KMS-11 (cell line): Measurements from ENCODE around the gene SPAM1.

ENCODE experiments used
- H2AFZ ChIP-seq: fragments of 200-600 bp; sonication (generic); 2 replicates; pipeline ENCODE4 v1.6.1; 2016; ENCODE audit warnings: antibody characterized with exemption, mixed run types, low read depth
- H3K27ac ChIP-seq: fragments of 200-600 bp; sonication (generic); 2 replicates; pipeline ENCODE4 v1.6.1; 2016; ENCODE audit warnings: mild to moderate bottlenecking, mixed run types
- H3K27me3 ChIP-seq: fragments of 200-600 bp; sonication (generic); 2 replicates; pipeline ENCODE4 v1.6.1; 2017; ENCODE audit warnings: mild to moderate bottlenecking, low read depth, mixed run types, moderate library complexity; ENCODE audit not compliant: insufficient read depth
- H3K36me3 ChIP-seq: fragments of 200-600 bp; sonication (generic); 2 replicates; pipeline ENCODE4 v1.6.1; 2017; ENCODE audit warnings: mild to moderate bottlenecking, mixed run types; ENCODE audit not compliant: insufficient read depth
- H3K4me1 ChIP-seq: fragments of 200-600 bp; sonication (generic); 2 replicates; pipeline ENCODE4 v1.6.1; 2016; ENCODE audit warnings: mild to moderate bottlenecking, low read depth, mixed run types; ENCODE audit not compliant: poor library complexity, severe bottlenecking
- H3K4me2 ChIP-seq: fragments of 200-600 bp; sonication (generic); 2 replicates; pipeline ENCODE4 v1.7.0; 2016; ENCODE audit warnings: mild to moderate bottlenecking, mixed run types
- H3K4me3 ChIP-seq: fragments of 200-600 bp; sonication (generic); IDR thresholded peaks from 2 replicates; pipeline ENCODE4 v1.6.1; 2017; ENCODE audit warnings: low read depth, low read length, mixed read lengths; ENCODE audit not compliant: insufficient read depth
- H3K79me2 ChIP-seq: fragments of 200-600 bp; sonication (generic); 2 replicates; pipeline ENCODE4 v1.6.1; 2016; ENCODE audit warnings: low read depth, mixed run types; ENCODE audit not compliant: insufficient read depth
- H3K9ac ChIP-seq: fragments of 200-600 bp; sonication (generic); 2 replicates; pipeline ENCODE4 v1.6.1; 2016; ENCODE audit warnings: mild to moderate bottlenecking, mixed run types
- H4K20me1 ChIP-seq: fragments of 200-600 bp; sonication (generic); 2 replicates; pipeline ENCODE4 v1.6.1; 2016; ENCODE audit warnings: mild to moderate bottlenecking, mixed run types; ENCODE audit not compliant: insufficient read depth
- CTCF ChIP-seq: fragments of 200-600 bp; sonication (generic); conservative IDR thresholded peaks from 2 replicates; pipeline ENCODE4 v1.6.1; 2017; ENCODE audit warnings: low read depth, mild to moderate bottlenecking, antibody characterized with exemption, low read length, moderate library complexity, mixed read lengths

The SPAM1 gene

DNA sequence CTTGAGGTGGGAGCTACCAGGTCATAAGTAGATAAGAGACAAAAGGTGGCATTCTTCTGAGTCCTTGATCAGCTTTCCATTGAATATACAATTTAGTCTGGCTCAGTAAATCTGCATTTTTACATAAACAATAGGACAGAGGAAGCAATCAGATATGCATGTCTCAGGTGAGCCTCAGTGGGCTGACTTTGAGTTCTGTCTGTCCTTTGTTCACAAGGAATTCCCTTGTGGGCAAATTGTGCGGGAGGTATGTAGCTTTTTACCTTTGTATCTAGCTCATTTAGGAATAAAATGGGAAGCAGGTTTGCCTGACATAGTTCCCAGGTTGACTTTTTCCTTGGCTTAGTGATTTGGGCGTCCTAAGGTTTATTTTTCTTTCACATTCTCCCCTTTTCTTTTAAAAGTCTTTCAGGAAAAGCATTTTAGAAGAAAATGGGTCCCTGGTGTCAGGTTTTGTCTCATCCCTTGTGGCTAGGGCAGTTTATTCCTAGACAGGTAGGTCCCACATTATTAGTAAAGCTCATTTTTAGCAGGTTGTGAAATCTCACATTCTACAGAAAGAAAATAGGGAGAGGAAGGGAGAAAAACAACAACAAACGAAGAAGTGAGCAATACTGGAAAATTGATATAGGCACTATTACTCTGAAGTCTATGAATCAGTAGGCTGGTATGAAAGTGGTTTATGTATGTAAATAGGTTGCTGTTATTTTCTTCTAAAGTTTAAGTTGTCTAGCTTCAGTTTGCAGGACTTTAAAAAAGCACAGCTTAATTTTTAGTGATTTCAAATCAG is 16.5 kb downstream of the SPAM1 start:
- H3K9ac ChIP-seq, result no peak overlapping the region
- no peak overlapping the region for H2AFZ ChIP-seq
- H3K4me1 ChIP-seq, result no peaks in the 10 kb centered on the region
- H3K36me3 ChIP-seq, result no peaks in the 10 kb centered on the region
- H3K4me2 ChIP-seq, result no peak overlapping the region
- no peaks in the 10 kb centered on the region for H3K79me2 ChIP-seq
- no peaks in the 10 kb centered on the region for H3K27me3 ChIP-seq
- no peak overlapping the region for H3K27ac ChIP-seq
- no peak overlapping the region for H3K4me3 ChIP-seq
- no peaks in the 10 kb centered on the region for H4K20me1 ChIP-seq
- no peak for TF ChIP-seq CTCF

DNA sequence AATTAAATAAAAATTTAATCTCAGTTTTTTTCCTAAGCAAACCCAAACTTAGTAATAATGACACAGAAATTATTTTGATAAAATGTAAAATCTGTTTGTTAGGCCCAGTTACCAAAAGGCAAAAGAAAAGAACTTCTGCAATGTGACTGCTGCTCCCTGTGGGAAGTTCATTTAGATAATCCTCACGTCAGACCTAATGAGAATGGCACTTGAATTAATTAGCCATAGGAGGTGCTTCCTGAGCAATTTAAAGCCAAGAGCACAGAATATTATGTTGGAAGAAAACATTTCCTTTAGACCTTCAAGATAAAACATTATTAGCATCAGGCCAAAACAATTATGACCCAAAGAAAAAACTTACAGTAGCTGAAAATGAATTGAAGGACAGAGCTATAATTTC is 19.4 kb downstream of the SPAM1 start:
- Histone ChIP-seq H3K27ac (no peak overlapping the region), H3K36me3 (no peaks in the 10 kb centered on the region), H3K27me3 (no peaks in the 10 kb centered on the region), H3K4me1 (no peaks in the 10 kb centered on the region), H4K20me1 (no peaks in the 10 kb centered on the region), H3K4me2 (no peak overlapping the region), H3K9ac (no peak overlapping the region), H3K79me2 (no peaks in the 10 kb centered on the region), H2AFZ (no peak overlapping the region), H3K4me3 (no peak overlapping the region)
- no peak for TF ChIP-seq CTCF

DNA sequence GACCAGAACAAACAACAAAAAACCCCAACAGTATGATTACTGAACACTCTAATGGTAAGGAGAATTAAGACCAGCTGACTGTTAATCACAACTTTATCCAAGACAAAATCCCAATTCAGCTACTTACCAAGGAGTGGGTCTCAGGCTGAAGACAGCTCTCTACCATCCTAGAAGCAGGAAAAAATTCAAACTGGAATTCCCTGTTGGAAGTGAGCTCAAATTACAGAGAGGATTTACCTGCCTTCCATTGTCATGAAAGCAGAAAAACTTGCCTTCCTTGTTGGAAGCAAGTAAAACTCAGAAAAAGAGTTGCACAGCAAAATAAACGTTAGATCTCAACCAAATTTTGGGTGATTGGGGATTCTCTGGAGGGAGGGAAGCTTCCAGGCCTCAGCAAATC is 20.9 kb downstream of the SPAM1 start:
- Histone ChIP-seq H4K20me1 (no peaks in the 10 kb centered on the region), H3K27me3 (no peaks in the 10 kb centered on the region), H3K79me2 (no peaks in the 10 kb centered on the region), H2AFZ (no peak overlapping the region), H3K4me3 (no peak overlapping the region), H3K4me1 (no peaks in the 10 kb centered on the region), H3K27ac (no peak overlapping the region), H3K4me2 (no peak overlapping the region), H3K9ac (no peak overlapping the region), H3K36me3 (no peaks in the 10 kb centered on the region)
- no peak for TF ChIP-seq CTCF

DNA sequence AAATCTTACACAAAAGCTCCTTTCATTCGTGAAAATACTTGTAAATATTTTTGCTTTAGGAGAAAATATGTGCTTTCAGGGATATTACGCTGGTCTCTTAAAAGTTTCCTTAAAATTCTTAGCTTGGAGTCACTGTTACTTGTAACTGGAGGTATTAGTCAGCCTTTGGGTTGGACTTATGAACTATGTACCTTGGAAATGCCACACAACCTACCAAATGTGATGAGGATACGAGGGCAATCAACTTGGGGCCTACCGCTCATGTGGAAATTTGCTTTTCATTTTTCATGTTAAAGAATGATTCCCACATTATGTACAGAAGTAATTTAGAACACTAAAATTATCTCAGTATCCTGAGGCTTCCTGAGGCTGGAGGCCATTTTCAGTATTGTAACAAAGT is 23.1 kb downstream of the SPAM1 start:
- Histone ChIP-seq H3K4me2 (no peak overlapping the region), H3K4me1 (no peaks in the 10 kb centered on the region), H2AFZ (no peak overlapping the region), H3K27me3 (no peaks in the 10 kb centered on the region), H4K20me1 (no peaks in the 10 kb centered on the region), H3K9ac (no peak overlapping the region), H3K79me2 (no peaks in the 10 kb centered on the region), H3K27ac (no peak overlapping the region), H3K36me3 (no peaks in the 10 kb centered on the region), H3K4me3 (no peak overlapping the region)
- no peak for TF ChIP-seq CTCF
